ENCODE data around the gene FAM177B. TPM values are rescaled to one million over a fixed set of nuclear protein-coding genes. Genes with fewer than 3 reads are reported as not detected.
"Not testable (repeated sequence)": the region's sequence is repeated elsewhere in the genome, so short reads cannot be mapped to it uniquely, and the experiment has no call there.

Gene FAM177B
- total RNA-seq, 4 donors from 2014 or later, result 0.33 TPM; not detected in 3

GRCh38 chr1:222751255-222751654 lies 14.3 kb downstream of the FAM177B start:
- DNase-seq, result no peak
- Histone ChIP-seq H3K27me3 (no peaks in the 10 kb centered on the region), H3K9me3 (no peaks in the 10 kb centered on the region), H3K36me3 (no peaks in the 10 kb centered on the region), H3K4me1 (no peaks in the 10 kb centered on the region), H3K27ac (no peak overlapping the region), H3K4me3 (replicated peaks in 1 of 3) (no peak overlapping the region)
- TF ChIP-seq CTCF (IDR thresholded peaks at IDR 0.05), result no peak
- no peak for TF ChIP-seq POLR2A (IDR thresholded peaks at IDR 0.05)
- WGBS, 2 donors, result 88% methylated on average over 3 of the region's 3 CpGs
- intact Hi-C loops (cut with DNase I), result no loop called here

GRCh38 chr1:222754366-222755139 lies 17.6 kb downstream of the FAM177B start:
- intact Hi-C loops (cut with DNase I), result no loop called here
- WGBS, 2 donors, result 63 to 69% methylated on average over 10 of the region's 10 CpGs
- no peak overlapping the region for H3K4me3 ChIP-seq (replicated peaks in 1 of 3)
- no peaks in the 10 kb centered on the region for H3K36me3 ChIP-seq
- no peaks in the 10 kb centered on the region for H3K27me3 ChIP-seq
- no peaks in the 10 kb centered on the region for H3K4me1 ChIP-seq
- H3K27ac ChIP-seq, result no peak overlapping the region
- TF ChIP-seq POLR2A (IDR thresholded peaks at IDR 0.05) (no peak), CTCF (IDR thresholded peaks at IDR 0.05) (no peak)
- H3K9me3 ChIP-seq, result no peaks in the 10 kb centered on the region
- DNase-seq, result peak; percentile 34 to 38

- no peaks in the 10 kb centered on the region for H3K36me3 ChIP-seq
- no peaks in the 10 kb centered on the region for H3K9me3 ChIP-seq
- no peak for TF ChIP-seq POLR2A (IDR thresholded peaks at IDR 0.05)
- TF ChIP-seq CTCF (IDR thresholded peaks at IDR 0.05), result no peak
- H3K27me3 ChIP-seq, result no peaks in the 10 kb centered on the region
- no peak overlapping the region for H3K4me3 ChIP-seq (replicated peaks in 1 of 3)
- H3K27ac ChIP-seq, result no peak overlapping the region
- no peak for DNase-seq
- WGBS, 2 donors, result 76 to 81% methylated on average over 10 of the region's 10 CpGs
- H3K4me1 ChIP-seq, result no peaks in the 10 kb centered on the region
- intact Hi-C loops (cut with DNase I), result no loop called here
Observed at GRCh38 chr1:222757646-222758268, 20.8 kb downstream of the FAM177B start.

- H3K36me3 ChIP-seq, result no peaks in the 10 kb centered on the region
- H3K27me3 ChIP-seq, result no peaks in the 10 kb centered on the region
- H3K9me3 ChIP-seq, result no peaks in the 10 kb centered on the region
- no peaks in the 10 kb centered on the region for H3K4me1 ChIP-seq
- no peak for TF ChIP-seq POLR2A (IDR thresholded peaks at IDR 0.05)
- no peak for TF ChIP-seq CTCF (IDR thresholded peaks at IDR 0.05)
- DNase-seq, result no peak
- WGBS, 2 donors, result 83 to 86% methylated on average over 5 of the region's 5 CpGs
- H3K4me3 ChIP-seq (replicated peaks in 1 of 3), result no peak overlapping the region
- H3K27ac ChIP-seq, result no peak overlapping the region
- intact Hi-C loops (cut with DNase I), result no loop called here
Observed at GRCh38 chr1:222759451-222760035, 22.5 kb downstream of the FAM177B start.

- H3K4me1 ChIP-seq, result no peaks in the 10 kb centered on the region
- no peaks in the 10 kb centered on the region for H3K9me3 ChIP-seq
- no peak overlapping the region for H3K27ac ChIP-seq
- H3K27me3 ChIP-seq, result no peaks in the 10 kb centered on the region
- 89 to 94% methylated on average over 1 of the region's 1 CpG for WGBS, 2 donors
- TF ChIP-seq POLR2A (IDR thresholded peaks at IDR 0.05), result no peak
- TF ChIP-seq CTCF (IDR thresholded peaks at IDR 0.05), result no peak
- DNase-seq, result no peak
- H3K4me3 ChIP-seq (replicated peaks in 1 of 3), result no peak overlapping the region
- no peaks in the 10 kb centered on the region for H3K36me3 ChIP-seq
- intact Hi-C loops (cut with DNase I), result no loop called here
Observed at GRCh38 chr1:222761083-222761482, 24.1 kb downstream of the FAM177B start.

- H3K27ac ChIP-seq; H3K9me3 ChIP-seq; H3K27me3 ChIP-seq; H3K4me1 ChIP-seq; intact Hi-C loops (cut with DNase I); H3K4me3 ChIP-seq (replicated peaks in 1 of 3); DNase-seq; H3K36me3 ChIP-seq: not testable (repeated sequence)
- WGBS, 2 donors, result 48 to 79% methylated on average over 4 of the region's 4 CpGs
Observed at GRCh38 chr1:222762178-222762577, 25.2 kb downstream of the FAM177B start.

Data from thyroid gland (tissue), 4 donors.